Left renal cortex interstitium (tissue), 4 donors: ENCODE results near the gene PRRT4. TPM values are rescaled to one million over a fixed set of nuclear protein-coding genes. Genes with fewer than 3 reads are reported as not detected.

Experiments used
- DNase-seq, 4 donors: peaks; one replicate each; pipeline ENCODE4 v3.0.0-alpha.2; 2013; ENCODE audit warnings: low read depth in 4 of 4, low spot score in 2 of 4, missing footprints in 1 of 4
- polyA plus RNA-seq, 4 donors: library from polyadenylated mRNA; unstranded; fragments of 120-200 nt; gene quantifications; one replicate each; pipeline ENCODE4 v1.2.1, GENCODE V29; 2013; ENCODE audit not compliant: insufficient read length in 4 of 4

PRRT4 gene
- polyA plus RNA-seq, 4 donors, result 0.73 to 1.2 (median 1.1) TPM

GRCh38 chr7:128379900-128380479, 18.5 kb upstream of the PRRT4 start:
- DNase-seq, result no peak

- no peak for DNase-seq
Measured at GRCh38 chr7:128378637-128379036, 17.1 kb upstream of the PRRT4 start.

GRCh38 chr7:128376077-128376476, 14.6 kb upstream of the PRRT4 start:
- no peak for DNase-seq

- DNase-seq, result no peak
Measured at GRCh38 chr7:128374041-128374440, 12.6 kb upstream of the PRRT4 start.

- DNase-seq, result no peak
Measured at GRCh38 chr7:128373606-128374005, 12.1 kb upstream of the PRRT4 start.

- DNase-seq, result no peak
Measured at GRCh38 chr7:128370491-128370890, 9.0 kb upstream of the PRRT4 start.

GRCh38 chr7:128366986-128367385, 5.5 kb upstream of the PRRT4 start:
- no peak for DNase-seq

GRCh38 chr7:128366300-128366699, 4.8 kb upstream of the PRRT4 start:
- DNase-seq, result no peak

- DNase-seq, result no peak
Measured at GRCh38 chr7:128365432-128365831, 3.9 kb upstream of the PRRT4 start.

GRCh38 chr7:128364166-128364870, 2.8 kb upstream of the PRRT4 start:
- DNase-seq, result no peak

- DNase-seq, result no peak
Measured at GRCh38 chr7:128363261-128363721, 1.8 kb upstream of the PRRT4 start.

GRCh38 chr7:128362670-128363069, 1.2 kb upstream of the PRRT4 start:
- no peak for DNase-seq

GRCh38 chr7:128360359-128360678, 1.2 kb downstream of the PRRT4 start:
- DNase-seq, result no peak

GRCh38 chr7:128359939-128360338, 1.6 kb downstream of the PRRT4 start:
- no peak for DNase-seq

GRCh38 chr7:128359336-128359735, 2.2 kb downstream of the PRRT4 start:
- DNase-seq, result no peak

- no peak for DNase-seq
Measured at GRCh38 chr7:128358233-128358632, 3.3 kb downstream of the PRRT4 start.

- DNase-seq, result no peak
Measured at GRCh38 chr7:128357217-128357613, 4.3 kb downstream of the PRRT4 start.

GRCh38 chr7:128356546-128357216, 4.8 kb downstream of the PRRT4 start:
- no peak for DNase-seq

- DNase-seq, result no peak
Measured at GRCh38 chr7:128353610-128354009, 7.9 kb downstream of the PRRT4 start.

GRCh38 chr7:128353189-128353588, 8.3 kb downstream of the PRRT4 start:
- DNase-seq, result no peak

- no peak for DNase-seq
Measured at GRCh38 chr7:128352636-128353035, 8.9 kb downstream of the PRRT4 start.

GRCh38 chr7:128352153-128352537, 9.3 kb downstream of the PRRT4 start:
- DNase-seq, result no peak
